ENCODE measurements around the gene CCNF.
"Not testable (repeated sequence)": the region's sequence is repeated elsewhere in the genome, so short reads cannot be mapped to it uniquely, and the experiment has no call there.

Gene CCNF

DNA sequence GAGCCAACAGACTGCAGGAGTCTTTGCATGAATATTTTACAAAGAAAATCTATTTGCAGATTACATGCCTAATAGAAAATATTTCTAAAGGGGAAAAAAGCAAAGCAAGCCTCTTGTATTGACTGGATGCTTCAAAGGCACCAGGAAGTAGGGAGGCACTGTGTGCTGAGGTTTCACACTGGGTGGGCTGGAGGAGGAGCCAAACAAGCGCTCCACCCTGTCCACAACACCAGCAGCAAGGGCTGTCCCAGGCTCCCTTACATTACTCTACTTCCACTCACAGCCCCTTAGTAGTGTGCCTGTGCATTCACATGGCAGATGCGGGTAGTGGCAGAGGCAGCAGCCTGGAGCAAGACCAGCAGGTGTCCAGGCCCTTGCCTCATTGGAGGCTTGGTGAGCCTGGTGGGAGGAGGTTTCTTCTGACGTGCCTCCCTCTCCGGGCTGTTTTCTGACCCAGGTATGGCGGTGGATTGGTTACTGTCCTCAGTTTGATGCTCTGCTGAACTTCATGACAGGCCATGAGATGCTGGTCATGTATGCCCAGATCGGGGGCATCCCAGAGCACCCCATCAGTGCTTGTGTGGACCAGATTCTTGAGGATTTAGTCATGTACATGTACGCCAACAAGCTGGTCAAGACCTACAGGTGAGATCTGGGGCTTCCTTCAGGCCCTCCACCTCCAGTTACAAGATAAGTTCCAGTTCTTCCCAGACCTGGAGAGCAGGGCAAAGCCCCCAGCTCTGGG lies 7.0 kb upstream of the CCNF start:
- no peak for TF ChIP-seq POLR2A (IDR thresholded peaks at IDR 0.05; ENCODE audit: low read depth, low read length)
- DNase-seq (ENCODE audit: insufficient read length, low spot score) (no peak), FAIRE-seq (no peak)

DNA sequence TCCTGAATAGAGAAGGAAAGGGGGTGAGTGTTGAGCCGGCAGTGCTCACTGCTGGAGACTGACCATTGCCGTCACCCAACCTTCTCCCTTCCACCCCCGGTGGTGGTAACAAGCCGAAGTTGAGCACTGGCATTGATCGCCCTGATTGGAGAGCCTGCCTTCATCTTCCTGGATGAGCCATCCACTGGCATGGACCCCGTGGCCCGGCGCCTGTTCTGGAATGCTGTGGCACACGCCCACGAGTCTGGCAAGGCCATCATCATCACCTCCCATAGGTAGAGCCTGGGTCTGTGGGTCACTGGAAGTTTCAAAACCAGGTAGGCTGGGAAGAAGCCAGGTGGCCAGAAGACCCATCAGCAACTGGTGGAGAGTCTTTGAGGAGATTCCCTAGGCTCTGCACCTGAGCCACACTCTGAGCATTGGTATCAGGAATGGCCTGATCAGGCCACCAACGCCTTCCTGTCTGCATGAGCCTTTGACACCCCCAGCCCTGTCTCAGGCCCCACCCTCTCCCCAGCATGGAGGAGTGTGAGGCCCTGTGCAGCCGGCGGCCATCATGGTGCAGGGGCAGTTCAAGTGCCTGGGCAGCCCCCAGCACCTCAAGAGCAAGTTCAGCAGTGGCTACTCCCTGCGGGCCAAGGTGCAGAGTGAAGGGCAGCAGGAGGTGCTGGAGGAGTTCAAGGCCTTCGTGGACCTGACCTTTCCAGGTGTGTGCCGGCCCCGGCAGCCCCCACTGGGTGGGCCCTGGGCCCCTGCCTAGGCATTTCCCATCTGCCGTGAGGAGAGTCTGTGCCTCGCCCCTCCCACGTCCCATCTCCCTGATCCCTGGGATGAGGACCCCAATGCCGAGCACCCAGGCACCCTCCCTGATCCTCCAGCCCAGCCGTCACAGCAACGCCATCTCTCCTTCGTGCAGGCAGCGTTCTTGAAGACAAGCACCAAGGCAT lies 4.9 kb upstream of the CCNF start:
- DNase-seq (ENCODE audit: insufficient read length, low spot score) (no peak), FAIRE-seq (no peak)
- TF ChIP-seq POLR2A (IDR thresholded peaks at IDR 0.05; ENCODE audit: low read depth, low read length), result no peak

DNA sequence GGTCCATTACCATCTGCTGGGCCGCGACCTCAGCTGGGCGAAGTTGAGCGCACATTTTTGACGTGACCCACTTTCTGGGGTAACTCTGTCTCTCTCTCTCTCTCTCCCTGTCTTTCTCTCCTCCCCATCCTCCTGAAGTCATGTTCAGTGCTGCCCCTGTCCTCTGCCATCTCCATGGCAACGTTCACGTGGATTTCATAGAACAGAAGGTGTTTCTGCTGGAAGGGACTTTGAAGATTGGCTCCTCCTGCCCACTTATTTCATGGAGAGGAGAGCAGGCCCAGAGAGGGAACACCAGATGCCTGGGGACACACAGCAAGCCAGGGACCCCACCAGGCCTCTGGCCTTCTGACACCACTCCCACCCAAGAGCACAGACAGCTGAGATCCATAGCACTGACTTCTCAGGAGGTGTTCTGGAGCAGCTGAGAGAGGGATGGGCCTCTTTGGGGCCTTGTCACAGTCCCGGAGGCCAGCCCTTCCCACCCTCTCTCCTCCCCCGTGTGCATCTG lies 4.2 kb upstream of the CCNF start:
- DNase-seq (ENCODE audit: insufficient read length, low spot score) (no peak), FAIRE-seq (no peak)
- TF ChIP-seq POLR2A (IDR thresholded peaks at IDR 0.05; ENCODE audit: low read depth, low read length), result no peak

DNA sequence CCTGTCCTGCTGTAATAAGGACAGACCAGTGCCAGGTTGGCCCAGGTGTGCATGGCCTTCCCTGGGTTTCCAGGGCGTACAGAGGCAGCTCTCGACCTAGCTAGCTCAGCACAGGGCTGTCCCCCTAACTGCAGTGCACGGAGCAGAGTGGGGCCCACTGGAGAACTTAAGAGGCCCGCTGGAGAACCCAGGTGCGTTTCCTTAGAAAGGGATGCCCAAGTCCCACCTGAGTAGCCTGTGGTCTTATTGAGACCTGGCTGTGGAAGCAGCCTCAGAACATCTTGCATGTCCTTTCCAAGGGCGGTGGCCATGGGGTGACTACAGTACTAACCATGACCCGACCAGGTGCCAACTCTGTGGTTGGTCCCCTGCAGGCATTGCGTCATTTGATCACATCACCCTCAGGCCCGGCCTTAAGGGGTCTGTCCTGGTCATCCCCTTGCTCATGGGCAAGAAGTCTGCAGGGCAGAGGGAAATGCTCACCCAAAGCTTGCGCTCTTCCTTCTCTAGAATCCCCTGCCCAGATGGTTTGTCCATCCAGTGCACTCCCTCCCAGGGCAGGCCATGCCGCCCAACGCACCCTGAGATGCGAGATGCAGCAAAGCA lies 3.3 kb upstream of the CCNF start:
- no peak for TF ChIP-seq POLR2A (IDR thresholded peaks at IDR 0.05; ENCODE audit: low read depth, low read length)
- FAIRE-seq (no peak), DNase-seq (ENCODE audit: insufficient read length, low spot score) (no peak)

GRCh38 chr16:2426941-2427361 lies 2.3 kb upstream of the CCNF start:
- no peak for TF ChIP-seq POLR2A (IDR thresholded peaks at IDR 0.05; ENCODE audit: low read depth, low read length)
- DNase-seq (ENCODE audit: insufficient read length, low spot score) (no peak), FAIRE-seq (no peak)

GRCh38 chr16:2427526-2427925 lies 1.7 kb upstream of the CCNF start:
- FAIRE-seq, result no peak
- DNase-seq (ENCODE audit: insufficient read length, low spot score), result no peak
- no peak for TF ChIP-seq POLR2A (IDR thresholded peaks at IDR 0.05; ENCODE audit: low read depth, low read length)

- FAIRE-seq, result no peak
- TF ChIP-seq POLR2A (IDR thresholded peaks at IDR 0.05; ENCODE audit: low read depth, low read length), result no peak
- no peak for DNase-seq (ENCODE audit: insufficient read length, low spot score)
Measured at GRCh38 chr16:2428051-2428783, 1.0 kb upstream of the CCNF start.

- no peak for DNase-seq (ENCODE audit: insufficient read length, low spot score)
Measured at GRCh38 chr16:2428784-2429033, 538 bp upstream of the CCNF start.

GRCh38 chr16:2429771-2430663 lies 770 bp downstream of the CCNF start:
- DNase-seq (ENCODE audit: insufficient read length, low spot score) (no peak), FAIRE-seq (no peak)
- no peak for TF ChIP-seq POLR2A (IDR thresholded peaks at IDR 0.05; ENCODE audit: low read depth, low read length)

More at GRCh38 chr16:2428784-2429033, 538 bp upstream of the CCNF start:
- no peak for FAIRE-seq
- TF ChIP-seq POLR2A (IDR thresholded peaks at IDR 0.05; ENCODE audit: low read depth, low read length), result no peak; the same call in 1 of the 2 replicates

- FAIRE-seq (no peak), DNase-seq (ENCODE audit: insufficient read length, low spot score) (no peak)
- no peak for TF ChIP-seq POLR2A (IDR thresholded peaks at IDR 0.05; ENCODE audit: low read depth, low read length)
Measured at GRCh38 chr16:2432286-2432685, 3.0 kb downstream of the CCNF start.

GRCh38 chr16:2432801-2433505 lies 3.7 kb downstream of the CCNF start:
- no peak for FAIRE-seq
- no peak for DNase-seq (ENCODE audit: insufficient read length, low spot score)
- no peak for TF ChIP-seq POLR2A (IDR thresholded peaks at IDR 0.05; ENCODE audit: low read depth, low read length)

- FAIRE-seq; DNase-seq (ENCODE audit: insufficient read length, low spot score): not testable (repeated sequence)
Measured at GRCh38 chr16:2435236-2435635, 6.0 kb downstream of the CCNF start.
